ENCODE data around the gene CEP152.
"Not testable (repeated sequence)": the region's sequence is repeated elsewhere in the genome, so short reads cannot be mapped to it uniquely, and the experiment has no call there.

CEP152 gene, protein sequence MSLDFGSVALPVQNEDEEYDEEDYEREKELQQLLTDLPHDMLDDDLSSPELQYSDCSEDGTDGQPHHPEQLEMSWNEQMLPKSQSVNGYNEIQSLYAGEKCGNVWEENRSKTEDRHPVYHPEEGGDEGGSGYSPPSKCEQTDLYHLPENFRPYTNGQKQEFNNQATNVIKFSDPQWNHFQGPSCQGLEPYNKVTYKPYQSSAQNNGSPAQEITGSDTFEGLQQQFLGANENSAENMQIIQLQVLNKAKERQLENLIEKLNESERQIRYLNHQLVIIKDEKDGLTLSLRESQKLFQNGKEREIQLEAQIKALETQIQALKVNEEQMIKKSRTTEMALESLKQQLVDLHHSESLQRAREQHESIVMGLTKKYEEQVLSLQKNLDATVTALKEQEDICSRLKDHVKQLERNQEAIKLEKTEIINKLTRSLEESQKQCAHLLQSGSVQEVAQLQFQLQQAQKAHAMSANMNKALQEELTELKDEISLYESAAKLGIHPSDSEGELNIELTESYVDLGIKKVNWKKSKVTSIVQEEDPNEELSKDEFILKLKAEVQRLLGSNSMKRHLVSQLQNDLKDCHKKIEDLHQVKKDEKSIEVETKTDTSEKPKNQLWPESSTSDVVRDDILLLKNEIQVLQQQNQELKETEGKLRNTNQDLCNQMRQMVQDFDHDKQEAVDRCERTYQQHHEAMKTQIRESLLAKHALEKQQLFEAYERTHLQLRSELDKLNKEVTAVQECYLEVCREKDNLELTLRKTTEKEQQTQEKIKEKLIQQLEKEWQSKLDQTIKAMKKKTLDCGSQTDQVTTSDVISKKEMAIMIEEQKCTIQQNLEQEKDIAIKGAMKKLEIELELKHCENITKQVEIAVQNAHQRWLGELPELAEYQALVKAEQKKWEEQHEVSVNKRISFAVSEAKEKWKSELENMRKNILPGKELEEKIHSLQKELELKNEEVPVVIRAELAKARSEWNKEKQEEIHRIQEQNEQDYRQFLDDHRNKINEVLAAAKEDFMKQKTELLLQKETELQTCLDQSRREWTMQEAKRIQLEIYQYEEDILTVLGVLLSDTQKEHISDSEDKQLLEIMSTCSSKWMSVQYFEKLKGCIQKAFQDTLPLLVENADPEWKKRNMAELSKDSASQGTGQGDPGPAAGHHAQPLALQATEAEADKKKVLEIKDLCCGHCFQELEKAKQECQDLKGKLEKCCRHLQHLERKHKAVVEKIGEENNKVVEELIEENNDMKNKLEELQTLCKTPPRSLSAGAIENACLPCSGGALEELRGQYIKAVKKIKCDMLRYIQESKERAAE (N-terminal part only)

DNA sequence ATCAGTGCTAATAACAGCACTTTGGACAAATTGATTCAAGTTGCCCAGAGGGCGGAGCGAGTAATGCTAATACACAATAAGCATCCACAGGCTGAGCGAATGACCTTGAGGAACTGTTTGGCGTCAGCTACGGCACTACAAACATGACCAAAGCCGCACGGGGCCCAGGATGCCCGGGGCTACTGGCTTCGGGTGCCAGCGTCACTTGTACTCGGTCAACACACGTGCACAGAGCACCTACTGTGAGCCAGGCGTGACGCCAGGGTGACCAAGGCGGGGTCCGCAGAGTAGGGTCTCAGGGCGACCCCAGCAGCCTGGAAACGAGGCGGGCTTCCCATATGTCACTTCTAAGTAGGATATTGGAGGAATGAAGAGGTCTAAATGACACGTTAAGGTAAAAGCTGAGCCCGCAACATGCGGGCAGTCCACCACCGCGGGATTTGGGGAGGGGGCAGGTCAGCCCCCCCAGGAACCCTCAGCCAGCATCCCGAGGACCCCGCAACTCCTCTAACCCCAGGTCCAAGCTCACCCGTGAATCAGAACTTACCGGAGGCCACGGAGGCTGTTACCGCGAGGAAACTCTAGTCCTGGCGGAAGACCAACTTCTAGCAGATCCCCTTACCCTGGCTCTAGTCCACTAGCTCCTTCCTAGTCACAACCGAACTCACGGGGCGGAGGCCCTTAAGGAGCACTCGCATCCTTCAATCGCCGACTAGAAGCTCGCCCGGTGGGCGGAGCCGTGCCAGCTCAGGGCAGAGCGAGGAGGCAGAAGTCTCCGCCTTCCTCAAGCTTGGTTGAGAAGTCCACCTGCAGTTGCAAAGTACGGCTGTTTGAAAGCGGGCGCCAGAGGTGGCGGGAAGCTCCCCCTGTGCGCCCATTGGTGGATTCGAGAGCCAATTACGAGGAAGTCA, at the start of gene CEP152:
Gene CEP152, minus strand, starts transcription at position 656 of the 911 bp plus-strand sequence. CDS start 5,420 bp downstream, outside the sequence.
- FAIRE-seq (peak; percentile 98), DNase-seq (ENCODE audit: insufficient read length, low spot score) (peak; percentile 59)

DNA sequence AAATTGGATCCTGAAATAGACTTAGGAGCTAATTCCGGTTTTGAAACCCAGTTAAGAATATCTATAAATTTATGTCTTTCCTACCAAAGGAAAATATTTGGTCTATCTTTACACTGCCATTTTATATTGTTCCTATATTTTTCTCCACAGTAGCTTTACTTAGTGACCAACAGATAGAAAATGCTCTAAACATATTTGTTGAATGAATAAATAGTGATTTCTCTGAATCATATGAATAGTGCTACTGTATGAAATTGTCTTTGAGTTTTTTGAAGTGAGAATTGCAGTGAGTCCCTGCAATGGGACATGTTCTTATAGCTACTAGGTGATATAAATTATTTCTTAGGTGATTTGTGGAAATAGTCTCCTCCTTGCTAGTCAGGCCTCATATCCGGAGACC, 48.6 kb upstream of the CEP152 start:
- no peak for FAIRE-seq
- no peak for DNase-seq (ENCODE audit: insufficient read length, low spot score)

DNA sequence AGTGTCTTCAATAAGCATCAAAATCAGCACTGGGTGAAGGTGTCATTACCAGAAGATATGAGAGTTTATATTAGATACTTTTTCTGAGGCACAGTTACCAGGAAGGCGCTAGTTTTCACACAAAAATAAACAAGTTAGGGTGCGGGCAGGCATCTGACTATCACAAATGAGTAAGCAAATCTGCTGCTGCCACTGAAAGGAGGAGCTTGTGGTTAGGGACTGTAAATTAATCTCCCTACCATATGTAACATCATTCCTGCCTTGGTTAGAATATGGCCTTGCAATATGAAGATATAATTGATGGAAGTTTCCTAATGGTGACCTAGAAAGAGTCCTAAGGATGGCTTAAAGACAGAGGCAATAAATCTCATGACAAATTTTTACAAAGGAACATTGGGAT, 47.5 kb upstream of the CEP152 start:
- FAIRE-seq, result no peak
- DNase-seq (ENCODE audit: insufficient read length, low spot score), result no peak

DNA sequence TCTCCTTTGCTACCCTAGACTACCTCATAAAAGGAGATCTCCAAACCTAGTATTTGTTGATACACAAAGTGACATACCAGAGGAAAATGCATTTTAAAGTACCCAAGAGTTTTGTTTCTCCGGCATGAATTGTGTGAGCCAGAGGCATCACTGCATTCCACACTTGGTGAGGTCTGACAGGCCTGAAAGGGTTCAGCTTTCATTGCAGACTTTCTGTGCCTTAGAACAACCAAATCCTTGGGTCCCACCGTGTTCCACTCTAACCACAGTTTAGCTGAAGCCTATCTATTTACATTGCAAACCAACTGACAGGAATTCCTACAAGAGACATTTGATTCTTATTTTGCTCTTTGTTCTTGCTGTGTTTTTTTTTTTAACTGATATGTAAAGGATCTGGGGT, 46.1 kb upstream of the CEP152 start:
- no peak for DNase-seq (ENCODE audit: insufficient read length, low spot score)
- FAIRE-seq, result no peak

DNA sequence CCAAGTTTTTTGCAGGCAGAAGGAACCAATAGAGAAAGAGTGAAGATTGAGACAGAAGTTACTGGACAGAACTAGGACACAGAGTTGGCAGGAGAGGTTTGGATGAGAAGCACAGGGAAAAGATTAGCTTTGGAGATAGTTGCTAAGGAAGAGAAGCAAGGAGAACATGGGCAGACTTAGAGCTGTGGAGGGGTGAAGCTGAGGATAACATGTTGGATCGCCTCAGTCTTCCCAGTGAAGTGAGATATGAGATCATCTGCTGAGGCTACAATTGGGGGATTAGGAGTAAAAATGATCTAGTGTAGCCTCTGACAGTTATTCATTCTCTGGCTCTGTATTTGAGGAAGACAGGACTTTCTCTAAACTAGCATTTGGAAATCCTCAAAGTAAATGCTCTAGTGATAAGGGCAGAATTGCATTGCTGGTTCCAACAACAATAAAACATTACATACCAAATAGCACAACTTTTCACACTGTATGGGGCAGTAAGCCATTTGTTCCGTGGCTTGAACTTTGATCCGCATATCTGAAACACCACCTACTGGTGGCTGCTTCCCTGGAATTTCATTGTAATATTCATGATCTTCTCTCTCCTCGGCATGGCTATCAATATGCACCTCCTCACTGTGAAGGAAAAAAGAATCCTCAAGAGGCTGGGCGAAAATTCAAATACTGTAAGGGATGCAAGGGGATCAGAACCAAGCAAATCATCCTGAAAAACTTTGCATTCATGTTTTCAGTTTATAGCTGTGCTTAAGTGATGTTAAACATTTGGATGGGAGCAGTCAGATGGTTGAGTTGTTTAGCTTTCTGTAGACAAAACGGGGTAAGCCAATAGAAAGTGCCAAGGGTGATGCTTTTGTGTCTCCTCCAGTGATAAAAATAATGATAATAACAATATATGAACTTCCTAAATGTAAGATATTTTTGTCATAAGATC, 44.9 kb upstream of the CEP152 start:
- no peak for FAIRE-seq
- no peak for DNase-seq (ENCODE audit: insufficient read length, low spot score)

DNA sequence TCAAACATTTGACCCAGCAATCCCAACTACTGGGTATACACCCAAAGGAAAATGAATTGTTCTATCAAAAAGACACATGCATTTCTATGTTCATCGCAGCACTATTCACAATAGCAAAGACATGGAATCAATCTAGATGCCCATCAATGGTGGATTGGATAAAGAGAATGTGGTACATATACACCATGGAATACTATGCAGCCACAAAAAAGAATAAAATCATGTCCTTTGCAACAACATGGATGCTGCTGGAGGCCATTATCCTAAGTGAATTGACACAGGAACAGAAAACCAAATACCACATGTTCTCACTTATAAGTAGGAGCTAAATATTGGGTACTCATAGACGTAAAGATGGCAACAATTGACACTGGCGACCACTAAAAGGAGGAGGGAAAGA, 43.6 kb upstream of the CEP152 start:
- FAIRE-seq; DNase-seq (ENCODE audit: insufficient read length, low spot score): not testable (repeated sequence)

DNA sequence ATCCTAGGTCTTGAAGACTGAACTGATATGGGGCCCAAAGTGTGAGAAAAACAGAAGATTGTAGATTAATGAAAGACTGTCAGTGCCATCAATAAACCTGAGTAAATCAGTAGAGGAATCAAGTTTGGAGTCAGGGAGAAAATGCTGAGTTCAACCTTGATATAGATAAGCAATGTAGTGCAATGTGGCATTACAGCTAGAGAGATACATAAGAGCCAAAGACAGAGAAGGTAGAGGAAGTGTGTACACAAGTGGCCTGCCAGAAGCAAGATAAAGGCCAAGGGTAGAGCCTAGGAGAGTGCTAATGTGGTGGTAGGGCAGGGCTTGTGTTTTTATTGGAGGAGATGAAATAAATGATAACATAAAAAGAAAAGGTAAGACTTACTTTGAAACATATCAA, 41.1 kb upstream of the CEP152 start:
- DNase-seq (ENCODE audit: insufficient read length, low spot score) (no peak), FAIRE-seq (no peak)

DNA sequence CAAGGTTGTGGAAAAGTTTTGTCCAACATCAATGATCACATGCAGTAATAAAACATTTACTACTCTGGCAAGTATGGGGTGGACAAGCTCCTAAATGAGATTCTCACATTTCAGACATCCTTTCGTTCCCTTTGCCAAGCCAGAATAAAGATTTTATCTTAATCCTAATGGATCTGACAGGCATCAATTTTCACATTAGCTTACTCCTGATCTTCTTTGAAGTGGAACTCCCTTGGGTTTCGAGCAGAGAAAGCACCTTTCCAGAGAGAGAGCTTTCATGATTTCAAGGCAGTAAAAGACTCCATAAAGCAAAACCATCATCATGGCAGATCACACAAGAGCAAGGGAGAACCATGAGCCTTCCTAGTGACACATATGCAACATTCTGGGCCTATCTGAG, 39.8 kb upstream of the CEP152 start:
- FAIRE-seq (no peak), DNase-seq (ENCODE audit: insufficient read length, low spot score) (no peak)

DNA sequence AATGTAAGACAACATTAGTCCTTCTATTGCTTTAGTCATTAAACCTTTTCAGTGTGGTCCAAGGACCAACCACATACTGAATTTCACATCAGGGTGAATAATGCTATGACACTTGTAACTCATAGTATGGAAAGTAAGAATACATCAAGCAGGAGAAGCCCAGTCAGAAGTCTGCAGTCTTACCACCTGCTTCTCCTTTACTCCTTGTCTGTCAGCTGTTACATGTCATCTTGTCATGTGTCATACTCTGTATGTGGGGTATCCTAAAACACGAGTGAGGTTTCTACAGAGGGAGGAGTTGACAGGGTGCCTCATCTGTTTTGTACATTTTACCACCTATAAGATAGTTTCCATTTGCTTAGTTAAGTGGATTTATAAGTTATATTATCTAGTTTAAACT, 34.3 kb upstream of the CEP152 start:
- FAIRE-seq (no peak), DNase-seq (ENCODE audit: insufficient read length, low spot score) (no peak)

DNA sequence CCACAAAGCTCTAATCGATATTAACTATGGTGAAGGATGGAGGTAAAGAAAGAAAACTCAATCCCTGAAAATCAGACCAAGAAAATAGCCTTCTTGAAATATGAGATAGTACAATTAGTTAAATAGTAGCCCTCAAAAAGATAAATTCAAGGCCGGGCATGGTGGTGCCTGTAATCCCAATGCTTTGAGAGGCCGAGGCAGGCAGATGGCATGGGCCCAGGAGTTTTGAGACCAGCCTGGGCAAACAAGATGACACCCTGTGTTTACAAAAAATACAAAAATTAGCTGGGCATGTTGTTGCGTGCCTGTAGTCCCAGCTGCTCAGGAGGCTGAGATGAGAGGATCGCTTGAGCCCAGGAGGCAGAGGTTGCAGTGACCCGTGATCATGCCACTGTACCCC, 31.6 kb upstream of the CEP152 start:
- DNase-seq (ENCODE audit: insufficient read length, low spot score), result no peak

DNA sequence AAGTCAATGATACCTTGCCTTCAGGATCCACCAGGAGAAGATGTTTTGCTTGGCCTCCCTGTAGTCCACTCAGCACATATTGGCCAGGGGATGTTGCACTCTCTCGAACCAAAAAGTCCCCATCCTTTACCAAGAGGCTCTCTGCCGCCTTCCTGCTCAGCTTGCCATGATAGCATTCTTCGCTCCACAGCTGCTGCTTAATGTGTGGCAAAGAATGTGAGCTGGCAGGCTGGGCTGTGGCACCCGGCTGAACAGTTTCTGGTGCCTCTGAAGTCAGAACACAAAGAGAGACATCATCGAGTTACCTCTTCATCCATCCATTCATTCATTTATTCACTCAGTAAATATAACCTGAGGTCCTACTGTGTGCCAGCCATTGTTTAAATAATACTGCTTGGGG, 23.9 kb upstream of the CEP152 start:
- no peak for FAIRE-seq
- DNase-seq (ENCODE audit: insufficient read length, low spot score), result no peak

More for the DNA sequence above, 31.6 kb upstream of the CEP152 start:
- no peak for FAIRE-seq

DNA sequence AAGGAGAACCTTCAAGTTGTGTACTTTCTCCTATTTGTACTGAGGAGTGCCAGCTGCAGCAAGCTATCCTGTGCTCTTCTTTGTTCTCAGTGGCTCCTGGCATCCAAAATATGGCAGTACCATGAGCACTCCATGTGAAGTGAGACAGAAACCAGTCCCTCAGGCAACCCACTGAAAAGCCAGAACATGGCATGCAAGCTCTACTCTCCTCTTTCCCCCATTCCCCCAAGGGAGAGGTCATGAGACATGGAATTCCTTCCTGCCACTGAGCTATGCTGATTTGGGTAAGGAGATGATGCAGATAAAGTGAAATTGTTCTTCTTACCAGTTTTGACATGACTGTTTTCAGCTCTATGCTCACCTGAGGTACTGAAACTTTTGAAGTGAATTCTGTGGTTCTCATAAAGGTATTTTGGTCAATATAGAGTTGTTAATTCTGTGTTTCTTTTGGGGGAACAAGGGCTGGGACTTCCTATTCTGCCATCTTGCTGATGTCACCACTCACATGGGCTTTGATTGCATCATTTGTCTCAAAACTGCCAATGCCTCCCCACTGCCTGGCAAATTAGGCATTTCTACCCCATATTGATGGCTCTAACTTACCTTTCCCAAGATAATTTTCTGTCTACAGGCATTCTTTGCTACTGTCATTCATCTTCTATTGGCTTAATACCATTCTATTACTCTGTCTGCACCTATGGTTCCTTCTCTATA, 22.8 kb upstream of the CEP152 start:
- FAIRE-seq (no peak), DNase-seq (ENCODE audit: insufficient read length, low spot score) (no peak)

DNA sequence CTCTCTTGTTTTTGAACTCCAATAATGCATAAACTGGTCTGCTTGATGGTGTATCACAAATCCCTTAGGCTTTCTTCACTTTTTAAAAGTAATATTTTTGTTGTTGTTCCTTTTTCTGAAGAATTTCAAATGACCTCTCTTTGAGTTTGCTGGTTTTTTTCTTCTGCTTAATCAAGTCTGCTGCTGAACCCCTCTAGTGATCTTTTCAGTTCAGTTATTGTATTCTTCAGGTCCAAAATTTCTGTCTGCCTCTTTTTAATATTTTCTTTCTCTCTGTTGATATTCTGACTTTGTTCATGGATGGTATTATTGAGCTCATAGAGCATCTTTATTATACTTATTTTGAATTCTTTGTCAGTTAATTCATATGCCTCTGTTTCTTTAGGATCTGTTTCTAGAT, 21.8 kb upstream of the CEP152 start:
- DNase-seq (ENCODE audit: insufficient read length, low spot score) (no peak), FAIRE-seq (no peak)

DNA sequence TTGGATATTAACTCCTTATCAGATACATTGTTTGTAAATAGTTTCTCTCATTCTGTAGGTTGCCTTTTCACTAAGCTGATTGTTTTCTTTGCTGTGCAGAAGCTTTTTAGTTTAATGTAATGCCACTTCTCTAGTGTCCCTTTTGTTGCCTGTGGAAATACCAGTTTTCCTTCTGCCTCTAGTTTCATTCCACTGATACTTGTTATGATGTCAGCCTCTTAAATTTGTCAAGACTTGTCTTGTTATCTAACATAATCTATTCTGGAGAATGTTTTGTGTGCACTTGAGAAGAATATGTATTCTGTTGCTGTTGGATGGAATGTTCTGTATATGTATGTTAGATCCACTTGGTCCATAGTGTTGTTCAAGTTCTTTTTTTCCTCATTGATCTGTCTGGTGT, 18.0 kb upstream of the CEP152 start:
- DNase-seq (ENCODE audit: insufficient read length, low spot score), result no peak
- FAIRE-seq, result no peak

DNA sequence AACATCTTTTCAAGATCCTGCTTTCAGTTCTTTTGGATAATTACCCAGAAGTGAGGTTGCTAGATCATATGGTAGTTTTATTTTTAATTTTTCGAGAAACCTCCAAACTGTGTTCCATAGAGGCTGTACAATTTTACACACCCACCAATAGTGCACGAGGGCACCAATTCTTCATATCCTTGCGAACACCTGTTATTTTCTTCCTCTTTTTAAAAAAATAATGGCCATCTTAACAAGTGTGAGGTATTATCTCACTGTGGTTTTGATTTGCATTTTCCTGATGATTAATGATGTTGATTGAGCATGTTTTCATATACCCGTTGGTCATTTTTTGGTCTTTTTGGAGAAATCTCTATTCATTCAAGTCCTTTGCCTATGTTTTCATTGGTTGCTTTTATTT, 17.6 kb upstream of the CEP152 start:
- DNase-seq (ENCODE audit: insufficient read length, low spot score) (no peak), FAIRE-seq (no peak)

DNA sequence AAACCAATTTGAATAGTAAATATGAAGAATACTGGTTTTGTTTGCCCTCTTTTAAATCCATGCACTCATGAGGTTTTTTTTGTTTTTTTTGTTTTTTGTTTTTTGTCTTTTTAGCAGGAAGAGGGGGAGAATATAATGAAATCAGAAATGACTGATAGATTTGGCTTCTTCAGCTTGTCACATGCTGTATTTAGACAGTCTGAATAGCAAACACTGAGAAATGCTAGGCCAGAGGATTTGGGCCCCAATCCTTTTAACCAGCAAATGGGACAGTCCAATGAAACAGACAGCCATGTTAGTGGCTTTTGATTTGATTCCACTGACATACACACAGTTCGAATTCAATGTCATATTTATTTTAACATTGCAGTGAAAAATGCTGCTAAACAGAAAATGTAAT, 14.2 kb upstream of the CEP152 start:
- FAIRE-seq, result no peak
- no peak for DNase-seq (ENCODE audit: insufficient read length, low spot score)

DNA sequence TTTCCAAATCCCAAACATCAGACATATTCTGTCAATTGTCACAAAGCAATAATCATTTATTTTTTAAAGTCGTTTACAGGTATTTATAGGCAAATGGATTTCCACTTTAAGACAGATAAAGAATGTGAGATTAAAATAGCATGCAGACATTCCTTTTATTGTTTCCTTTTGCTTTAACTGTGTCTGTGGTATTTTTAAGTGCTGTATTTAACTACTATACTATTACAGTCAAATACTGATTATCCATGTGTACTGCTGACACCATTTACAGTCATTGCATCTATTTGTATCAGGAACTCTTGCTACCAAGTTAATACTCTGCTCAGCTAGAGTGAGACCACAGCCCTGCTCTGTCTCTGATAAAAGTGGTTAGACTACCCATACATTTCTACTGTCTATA, 12.8 kb upstream of the CEP152 start:
- no peak for FAIRE-seq
- DNase-seq (ENCODE audit: insufficient read length, low spot score), result no peak

DNA sequence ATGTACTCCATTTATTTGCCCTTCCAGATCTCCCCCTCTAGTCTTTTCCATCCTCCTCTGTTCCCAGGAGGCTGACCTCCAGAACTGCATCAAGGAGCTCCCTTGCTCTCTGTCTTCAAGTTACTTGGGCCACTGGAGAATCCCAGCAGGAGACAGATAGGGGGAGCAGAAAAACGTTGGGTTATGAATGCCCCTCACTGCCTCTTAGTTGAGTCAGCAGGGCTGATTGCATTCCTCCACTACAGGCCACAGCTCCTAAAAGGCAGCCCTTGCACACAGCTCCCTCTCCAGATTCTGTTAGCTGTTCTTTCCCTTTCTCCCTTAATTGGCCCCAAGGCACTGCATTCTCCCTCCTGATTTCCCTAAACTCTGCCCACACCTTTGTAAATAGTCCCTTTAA, 12.4 kb upstream of the CEP152 start:
- FAIRE-seq, result no peak
- DNase-seq (ENCODE audit: insufficient read length, low spot score), result no peak

All from GM19239 (cell line).